ENCODE results near the gene FAM171A1.

The FAM171A1 gene

GRCh38 chr10:15314482-15315045 lies 56.5 kb downstream of the FAM171A1 start:
- no peak for DNase-seq (ENCODE audit: low read depth, low spot score)
- H3K36me3 ChIP-seq (ENCODE audit: insufficient read depth, low read length), result no peaks in the 10 kb centered on the region

GRCh38 chr10:15313843-15314242 lies 57.2 kb downstream of the FAM171A1 start:
- H3K4me3 ChIP-seq, result no peak overlapping the region
- no peak for DNase-seq (ENCODE audit: low read depth, low spot score)

More at GRCh38 chr10:15314482-15315045, 56.5 kb downstream of the FAM171A1 start:
- H3K9me3 ChIP-seq (ENCODE audit: low read depth, low read length), result no peaks in the 10 kb centered on the region
- no peak overlapping the region for H3K9ac ChIP-seq (ENCODE audit: insufficient read length)
- TF ChIP-seq FOXP2 (optimal IDR thresholded peaks at IDR 0.05; ENCODE audit: control extremely low read depth, extremely low read length, insufficient read depth), result no peak
- no peak for TF ChIP-seq POLR2AphosphoS5 (IDR thresholded peaks at IDR 0.05; ENCODE audit: borderline replicate concordance, low read depth, low read length)
- TF ChIP-seq EZH2 (IDR thresholded peaks at IDR 0.05), result no peak
- no peak overlapping the region for H3K4me3 ChIP-seq
- no peak overlapping the region for H3K27ac ChIP-seq

GRCh38 chr10:15313047-15313446 lies 58.0 kb downstream of the FAM171A1 start:
- no peak overlapping the region for H3K27ac ChIP-seq
- H3K36me3 ChIP-seq (ENCODE audit: insufficient read depth, low read length), result no peaks in the 10 kb centered on the region
- H3K4me3 ChIP-seq, result no peak overlapping the region
- no peak for TF ChIP-seq FOXP2 (optimal IDR thresholded peaks at IDR 0.05; ENCODE audit: control extremely low read depth, extremely low read length, insufficient read depth)
- TF ChIP-seq EZH2 (IDR thresholded peaks at IDR 0.05), result no peak
- no peak for TF ChIP-seq POLR2AphosphoS5 (IDR thresholded peaks at IDR 0.05; ENCODE audit: borderline replicate concordance, low read depth, low read length)
- no peak for DNase-seq (ENCODE audit: low read depth, low spot score)
- H3K9me3 ChIP-seq (ENCODE audit: low read depth, low read length), result no peaks in the 10 kb centered on the region
- no peak overlapping the region for H3K9ac ChIP-seq (ENCODE audit: insufficient read length)

More at GRCh38 chr10:15313843-15314242, 57.2 kb downstream of the FAM171A1 start:
- Histone ChIP-seq H3K9me3 (ENCODE audit: low read depth, low read length) (no peaks in the 10 kb centered on the region), H3K9ac (ENCODE audit: insufficient read length) (no peak overlapping the region), H3K36me3 (ENCODE audit: insufficient read depth, low read length) (no peaks in the 10 kb centered on the region), H3K27ac (no peak overlapping the region)
- TF ChIP-seq POLR2AphosphoS5 (IDR thresholded peaks at IDR 0.05; ENCODE audit: borderline replicate concordance, low read depth, low read length) (no peak), EZH2 (IDR thresholded peaks at IDR 0.05) (no peak), FOXP2 (optimal IDR thresholded peaks at IDR 0.05; ENCODE audit: control extremely low read depth, extremely low read length, insufficient read depth) (no peak)

- Histone ChIP-seq H3K36me3 (ENCODE audit: insufficient read depth, low read length) (no peaks in the 10 kb centered on the region), H3K4me3 (no peak overlapping the region), H3K27ac (no peak overlapping the region), H3K9ac (ENCODE audit: insufficient read length) (no peak overlapping the region), H3K9me3 (ENCODE audit: low read depth, low read length) (no peaks in the 10 kb centered on the region)
- TF ChIP-seq EZH2 (IDR thresholded peaks at IDR 0.05) (no peak), POLR2AphosphoS5 (IDR thresholded peaks at IDR 0.05; ENCODE audit: borderline replicate concordance, low read depth, low read length) (no peak), FOXP2 (optimal IDR thresholded peaks at IDR 0.05; ENCODE audit: control extremely low read depth, extremely low read length, insufficient read depth) (no peak)
- DNase-seq (ENCODE audit: low read depth, low spot score), result no peak
Observed at GRCh38 chr10:15311569-15312280, 59.4 kb downstream of the FAM171A1 start.

- H3K27ac ChIP-seq, result no peak overlapping the region
- H3K9me3 ChIP-seq (ENCODE audit: low read depth, low read length), result no peaks in the 10 kb centered on the region
- no peak overlapping the region for H3K9ac ChIP-seq (ENCODE audit: insufficient read length)
- H3K36me3 ChIP-seq (ENCODE audit: insufficient read depth, low read length), result no peaks in the 10 kb centered on the region
- no peak for TF ChIP-seq POLR2AphosphoS5 (IDR thresholded peaks at IDR 0.05; ENCODE audit: borderline replicate concordance, low read depth, low read length)
- no peak for TF ChIP-seq FOXP2 (optimal IDR thresholded peaks at IDR 0.05; ENCODE audit: control extremely low read depth, extremely low read length, insufficient read depth)
- TF ChIP-seq EZH2 (IDR thresholded peaks at IDR 0.05), result no peak
- DNase-seq (ENCODE audit: low read depth, low spot score), result no peak
- no peak overlapping the region for H3K4me3 ChIP-seq
Observed at GRCh38 chr10:15310776-15311568, 60.1 kb downstream of the FAM171A1 start.

- DNase-seq (ENCODE audit: low read depth, low spot score), result no peak
- TF ChIP-seq POLR2AphosphoS5 (IDR thresholded peaks at IDR 0.05; ENCODE audit: borderline replicate concordance, low read depth, low read length) (no peak), EZH2 (IDR thresholded peaks at IDR 0.05) (no peak), FOXP2 (optimal IDR thresholded peaks at IDR 0.05; ENCODE audit: control extremely low read depth, extremely low read length, insufficient read depth) (no peak)
Observed at GRCh38 chr10:15309221-15309620, 61.9 kb downstream of the FAM171A1 start.

GRCh38 chr10:15306735-15307280 lies 64.3 kb downstream of the FAM171A1 start:
- DNase-seq (ENCODE audit: low read depth, low spot score), result no peak

More at GRCh38 chr10:15309221-15309620, 61.9 kb downstream of the FAM171A1 start:
- no peak overlapping the region for H3K9ac ChIP-seq (ENCODE audit: insufficient read length)
- no peaks in the 10 kb centered on the region for H3K9me3 ChIP-seq (ENCODE audit: low read depth, low read length)
- no peak overlapping the region for H3K4me3 ChIP-seq
- no peak overlapping the region for H3K27ac ChIP-seq
- H3K36me3 ChIP-seq (ENCODE audit: insufficient read depth, low read length), result no peaks in the 10 kb centered on the region

GRCh38 chr10:15305634-15306033 lies 65.5 kb downstream of the FAM171A1 start:
- DNase-seq (ENCODE audit: low read depth, low spot score), result no peak
- Histone ChIP-seq H3K27ac (no peak overlapping the region), H3K9ac (ENCODE audit: insufficient read length) (no peak overlapping the region), H3K36me3 (ENCODE audit: insufficient read depth, low read length) (no peaks in the 10 kb centered on the region), H3K4me3 (no peak overlapping the region), H3K9me3 (ENCODE audit: low read depth, low read length) (no peaks in the 10 kb centered on the region)
- TF ChIP-seq FOXP2 (optimal IDR thresholded peaks at IDR 0.05; ENCODE audit: control extremely low read depth, extremely low read length, insufficient read depth), result no peak
- no peak for TF ChIP-seq EZH2 (IDR thresholded peaks at IDR 0.05)
- no peak for TF ChIP-seq POLR2AphosphoS5 (IDR thresholded peaks at IDR 0.05; ENCODE audit: borderline replicate concordance, low read depth, low read length)

More at GRCh38 chr10:15306735-15307280, 64.3 kb downstream of the FAM171A1 start:
- Histone ChIP-seq H3K9me3 (ENCODE audit: low read depth, low read length) (no peaks in the 10 kb centered on the region), H3K4me3 (no peak overlapping the region), H3K9ac (ENCODE audit: insufficient read length) (no peak overlapping the region), H3K27ac (no peak overlapping the region), H3K36me3 (ENCODE audit: insufficient read depth, low read length) (no peaks in the 10 kb centered on the region)
- no peak for TF ChIP-seq POLR2AphosphoS5 (IDR thresholded peaks at IDR 0.05; ENCODE audit: borderline replicate concordance, low read depth, low read length)
- TF ChIP-seq EZH2 (IDR thresholded peaks at IDR 0.05), result no peak
- TF ChIP-seq FOXP2 (optimal IDR thresholded peaks at IDR 0.05; ENCODE audit: control extremely low read depth, extremely low read length, insufficient read depth), result no peak

All from SK-N-MC (cell line).